HL-60 (cell line): ENCODE data around the gene ALS2CL.
A peak's percentile ranks its signal among the peaks of the same experiment; 100 is the strongest.

Experiments used
- DNase-seq, 2 experiments: peaks; one replicate each; pipeline ENCODE4 v3.0.0-alpha.2; 2010 to 2020; ENCODE audit warnings: low read depth in 1 of 2, low spot score in 1 of 2
- H3K27ac ChIP-seq: fragments of 250-450 bp; sonication (Bioruptor Pico); replicated peaks from 2 replicates; pipeline ENCODE4 v1.5.1; 2020; ENCODE audit warnings: mild to moderate bottlenecking, moderate library complexity
- H3K27me3 ChIP-seq: fragments of 250-450 bp; sonication (Bioruptor Pico); 2 replicates; pipeline ENCODE4 v1.5.1; 2021; ENCODE audit warnings: mild to moderate bottlenecking, moderate library complexity; ENCODE audit not compliant: insufficient read depth, poor library complexity, severe bottlenecking
- H3K4me3 ChIP-seq: replicated peaks from 2 replicates; pipeline ENCODE4 v1.5.1; 2011; ENCODE audit warnings: mild to moderate bottlenecking, control low read depth, low read length; ENCODE audit not compliant: insufficient read depth
- CTCF ChIP-seq: IDR thresholded peaks from one replicate; pipeline ENCODE4 v1.5.1; 2011; ENCODE audit warnings: low read length, control low read depth, inconsistent platforms; ENCODE audit not compliant: insufficient read depth
- GABPA ChIP-seq: IDR thresholded peaks from 2 replicates; pipeline ENCODE4 v1.6.1; 2012; ENCODE audit warnings: low read depth
- POLR2AphosphoS5 ChIP-seq: IDR thresholded peaks from 2 replicates; pipeline ENCODE4 v1.6.1; 2012; ENCODE audit warnings: low read depth
- REST ChIP-seq: IDR thresholded peaks from 2 replicates; pipeline ENCODE4 v1.6.1; 2012; ENCODE audit warnings: low read depth; ENCODE audit not compliant: insufficient replicate concordance
- SPI1 ChIP-seq: IDR thresholded peaks from 2 replicates; pipeline ENCODE4 v1.6.1; 2012; ENCODE audit warnings: low read depth, mild to moderate bottlenecking, borderline replicate concordance

The ALS2CL gene

GRCh38 chr3:46682974-46683373 is 10.5 kb downstream of the ALS2CL start:
- no peaks in the 10 kb centered on the region for H3K27me3 ChIP-seq
- H3K4me3 ChIP-seq, result no peak overlapping the region
- DNase-seq, result no peak
- no peak overlapping the region for H3K27ac ChIP-seq
- TF ChIP-seq POLR2AphosphoS5, result no peak
- no peak for TF ChIP-seq REST
- TF ChIP-seq GABPA, result no peak
- TF ChIP-seq SPI1, result no peak

- H3K4me3 ChIP-seq, result no peak overlapping the region
- no peaks in the 10 kb centered on the region for H3K27me3 ChIP-seq
- no peak for TF ChIP-seq REST
- TF ChIP-seq SPI1, result peak; percentile 13; the same call in 1 of the 2 replicates
- H3K27ac ChIP-seq, result no peak overlapping the region
- peak in 1 of 2 experiments; percentile 15 for DNase-seq
Measured at GRCh38 chr3:46681856-46682540, 11.5 kb downstream of the ALS2CL start.

- TF ChIP-seq SPI1 (no peak), POLR2AphosphoS5 (no peak), CTCF (no peak), REST (no peak)
- Histone ChIP-seq H3K27me3 (no peaks in the 10 kb centered on the region), H3K4me3 (no peak overlapping the region), H3K27ac (no peak overlapping the region)
- no peak for DNase-seq
Measured at GRCh38 chr3:46681387-46681786, 12.1 kb downstream of the ALS2CL start.

- no peaks in the 10 kb centered on the region for H3K27me3 ChIP-seq
- H3K4me3 ChIP-seq, result no peak overlapping the region
- no peak overlapping the region for H3K27ac ChIP-seq
- TF ChIP-seq GABPA, result no peak
- no peak for TF ChIP-seq POLR2AphosphoS5
- no peak for TF ChIP-seq REST
- TF ChIP-seq SPI1, result no peak
- TF ChIP-seq CTCF, result no peak
- no peak for DNase-seq
Measured at GRCh38 chr3:46680298-46680826, 13.1 kb downstream of the ALS2CL start.
